KBM-7 (cell line): ENCODE results near the gene DOK1.
A peak's percentile ranks its signal among the peaks of the same experiment; 100 is the strongest.

Source experiments
- DNase-seq: peaks from one replicate; pipeline ENCODE4 v3.0.0-alpha.2; 2015
- in situ Hi-C: fragments of 300-500 bp; cut with MboI; formaldehyde crosslinking; loops from 2 replicates; pipeline ENCODE4 v1.14.3; 2020; ENCODE audit warnings: low sequenced_read_pairs, low pct_unique_long_range_greater_than_20kb, mixed read lengths

The DOK1 gene

GRCh38 chr2:74542978-74543377, 11.5 kb upstream of the DOK1 start:
- DNase-seq, result no peak
- in situ Hi-C loops, result no loop called here

DNA sequence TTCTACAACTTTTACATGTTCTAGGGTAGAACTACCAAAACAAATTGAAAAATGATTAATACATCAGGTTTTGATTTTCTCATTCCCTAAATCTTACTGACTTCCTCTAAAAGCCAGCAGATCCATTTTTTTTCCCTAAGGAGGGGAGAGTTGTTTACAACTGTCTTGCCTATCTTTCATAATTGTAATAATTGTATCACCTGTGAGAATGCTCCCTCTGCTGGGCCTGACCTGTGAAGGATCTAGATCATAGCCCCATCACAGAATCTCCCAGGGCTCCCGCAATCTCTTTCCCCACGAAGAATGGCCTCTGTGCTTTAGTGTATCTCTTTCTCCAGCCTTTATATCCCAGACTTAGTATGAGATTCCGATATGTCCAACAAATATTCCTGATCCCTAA, 9.9 kb upstream of the DOK1 start:
- in situ Hi-C loops, result no loop called here
- DNase-seq, result no peak

DNA sequence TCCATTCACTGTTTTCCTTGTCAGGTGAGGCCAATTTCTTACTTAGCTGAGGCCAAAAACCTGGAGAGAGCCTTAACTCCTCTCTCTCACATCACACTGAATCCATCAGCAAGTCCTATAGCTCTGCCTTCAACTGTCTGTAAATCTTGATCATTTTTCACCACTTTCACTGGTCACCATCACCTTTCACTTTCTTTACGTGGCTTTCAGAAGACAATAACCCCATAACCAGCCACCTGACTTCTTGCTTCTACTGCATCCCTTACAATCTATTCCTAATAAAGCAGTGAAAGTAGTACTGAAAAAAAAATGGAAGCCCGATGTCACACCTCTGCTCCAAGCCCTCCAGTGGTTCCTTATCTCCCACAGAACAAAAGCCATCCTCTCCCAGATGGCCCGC, 8.5 kb upstream of the DOK1 start:
- in situ Hi-C loops, result no loop called here
- DNase-seq, result no peak

GRCh38 chr2:74548285-74548899, 6.1 kb upstream of the DOK1 start:
- peak; percentile 36 for DNase-seq
- in situ Hi-C loops, result no loop called here

DNA sequence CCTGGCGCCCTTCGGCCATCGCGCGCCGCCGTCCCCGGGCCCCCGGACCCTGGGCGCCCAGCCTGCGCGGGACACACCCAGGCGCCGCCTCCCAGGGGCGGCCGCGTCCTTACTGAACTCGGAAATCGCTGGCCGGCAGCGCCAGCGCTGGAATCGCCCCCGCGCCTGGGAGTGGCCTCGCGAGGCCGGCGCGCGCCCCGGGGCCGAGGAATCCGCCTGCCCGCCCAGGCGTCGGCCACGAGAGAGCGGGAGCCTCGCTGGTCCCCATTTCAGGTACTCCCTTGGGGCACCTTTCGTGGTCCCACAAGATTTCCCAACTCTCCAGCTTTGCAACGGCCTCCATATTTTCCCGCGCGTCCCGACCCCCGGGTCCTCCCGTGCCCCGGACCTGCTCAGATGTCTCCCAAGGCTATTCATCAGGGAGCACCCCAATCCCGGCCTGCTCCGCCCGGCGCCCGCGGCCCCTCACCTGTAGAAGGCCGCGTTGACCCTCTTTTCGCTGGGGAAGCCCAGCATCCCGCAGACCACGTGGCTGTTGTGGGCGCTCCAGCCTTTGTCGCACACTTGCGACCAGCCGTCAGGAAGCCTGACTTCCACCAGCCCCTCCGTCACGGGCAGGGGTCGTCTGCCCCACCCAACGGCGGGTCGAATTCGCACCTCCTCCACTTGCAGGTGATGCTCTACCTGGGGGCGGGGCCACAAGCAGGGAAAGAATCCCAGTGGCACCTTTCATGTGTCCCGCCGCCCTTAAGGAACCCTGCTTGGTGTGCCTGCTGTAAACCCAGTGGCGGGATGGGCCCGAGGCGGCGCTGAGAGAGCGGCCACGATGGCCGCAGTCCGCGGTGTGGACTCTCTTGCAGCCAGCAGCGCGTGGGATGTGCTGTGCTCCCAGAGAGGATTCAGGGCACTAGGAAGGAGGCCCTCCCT, 5.4 kb upstream of the DOK1 start:
- in situ Hi-C loops, result no loop called here

GRCh38 chr2:74550231-74550630, 4.3 kb upstream of the DOK1 start:
- no peak for DNase-seq
- in situ Hi-C loops, result no loop called here

More for the DNA sequence above, 5.4 kb upstream of the DOK1 start:
- DNase-seq, result peak; percentile 49

- in situ Hi-C loops, result no loop called here
- DNase-seq, result no peak
Observed at GRCh38 chr2:74551530-74551929, 3.0 kb upstream of the DOK1 start.

GRCh38 chr2:74551942-74552913, 2.3 kb upstream of the DOK1 start:
- peak; percentile 66 for DNase-seq
- in situ Hi-C loops, result no loop called here

DNA sequence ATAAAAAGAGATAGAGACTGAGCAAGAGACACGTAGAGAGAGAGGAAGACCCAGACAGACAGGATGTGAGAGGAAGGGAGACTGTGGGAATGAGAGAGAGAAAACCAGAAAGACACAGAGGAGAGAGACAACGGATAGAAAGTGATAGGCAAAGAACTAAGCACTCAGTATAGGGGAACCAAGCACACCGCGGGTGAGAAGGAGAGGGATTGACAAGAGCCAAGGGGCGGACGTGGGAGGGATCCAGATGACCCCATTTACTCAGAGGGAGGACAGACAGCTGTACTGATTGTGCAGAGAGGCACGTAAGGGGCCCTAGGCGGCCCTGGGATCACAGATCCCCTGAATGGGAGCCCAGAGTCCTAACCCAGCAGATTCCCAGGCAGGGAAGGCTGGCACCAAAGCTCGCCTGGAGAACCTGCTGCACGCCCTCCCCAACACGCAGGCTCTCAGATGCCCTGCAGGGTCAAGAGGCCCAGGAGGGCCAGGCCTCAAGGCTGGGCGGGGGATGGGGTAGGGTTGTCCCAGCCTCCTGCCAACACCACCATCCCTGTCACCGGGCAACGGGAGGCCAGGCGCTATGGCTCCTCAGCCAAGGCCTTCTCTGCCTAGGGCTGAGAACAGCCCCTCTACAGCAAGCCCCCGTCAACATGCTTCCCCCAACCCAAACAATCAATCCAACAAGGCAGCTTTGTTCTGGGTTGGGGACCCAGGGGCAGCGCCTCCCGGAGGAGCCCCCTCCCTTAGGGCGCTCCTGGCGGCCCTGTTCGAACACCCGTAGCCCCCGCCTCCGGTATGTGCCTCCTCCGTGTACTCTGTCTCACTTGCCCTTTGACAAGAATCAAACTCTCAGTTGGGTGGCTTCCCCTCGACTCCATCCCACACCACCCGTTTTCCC, 1.4 kb upstream of the DOK1 start:
- DNase-seq, result peak; percentile 71
- in situ Hi-C loops, result no loop called here

- in situ Hi-C loops, result no loop called here
- DNase-seq, result no peak
Observed at GRCh38 chr2:74554820-74555531, 456 bp downstream of the DOK1 start.

DNA sequence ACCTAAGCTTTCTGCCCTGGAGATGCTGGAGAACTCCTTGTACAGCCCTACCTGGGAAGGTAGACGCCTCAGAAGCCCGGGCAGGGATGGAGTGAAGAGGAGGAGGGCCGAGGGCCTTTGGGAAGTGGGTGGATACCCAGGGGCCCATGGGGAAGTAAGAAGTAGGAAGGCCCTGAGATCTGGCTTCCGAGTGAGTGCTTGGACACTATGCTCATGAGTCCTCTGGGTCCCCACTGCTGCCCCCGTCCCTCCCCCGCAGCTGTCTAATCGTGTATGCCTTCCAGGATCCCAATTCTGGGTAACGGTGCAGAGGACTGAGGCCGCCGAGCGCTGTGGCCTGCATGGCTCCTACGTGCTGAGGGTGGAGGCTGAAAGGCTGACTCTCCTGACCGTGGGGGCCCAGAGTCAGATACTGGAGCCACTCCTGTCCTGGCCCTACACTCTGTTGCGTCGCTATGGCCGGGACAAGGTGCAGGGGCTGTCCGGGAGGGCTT, 1.1 kb downstream of the DOK1 start:
- in situ Hi-C loops, result no loop called here
- peak; percentile 54 for DNase-seq

DNA sequence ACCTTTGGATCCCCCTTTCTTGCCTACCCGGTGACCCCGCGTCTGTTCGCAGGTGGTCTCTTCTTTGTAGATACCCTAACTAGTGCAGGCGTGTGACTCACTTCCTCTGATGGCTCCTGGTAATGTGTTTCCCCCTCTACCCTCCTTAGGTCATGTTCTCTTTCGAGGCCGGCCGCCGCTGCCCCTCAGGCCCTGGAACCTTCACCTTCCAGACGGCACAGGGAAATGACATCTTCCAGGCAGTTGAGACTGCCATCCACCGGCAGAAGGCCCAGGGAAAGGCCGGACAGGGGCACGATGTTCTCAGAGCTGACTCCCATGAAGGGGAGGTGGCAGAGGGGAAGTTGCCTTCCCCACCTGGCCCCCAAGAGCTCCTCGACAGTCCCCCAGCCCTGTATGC, 1.6 kb downstream of the DOK1 start:
- in situ Hi-C loops, result no loop called here

GRCh38 chr2:74556831-74557370, 2.4 kb downstream of the DOK1 start:
- DNase-seq, result no peak
- in situ Hi-C loops, result no loop called here

More for the DNA sequence above, 1.6 kb downstream of the DOK1 start:
- DNase-seq, result no peak

GRCh38 chr2:74558284-74559230, 4.0 kb downstream of the DOK1 start:
- DNase-seq, result no peak
- in situ Hi-C loops, result no loop called here

- no peak for DNase-seq
- in situ Hi-C loops, result no loop called here
Observed at GRCh38 chr2:74559912-74560311, 5.4 kb downstream of the DOK1 start.

- in situ Hi-C loops, result no loop called here
- peak; percentile 33 for DNase-seq
Observed at GRCh38 chr2:74560591-74560990, 6.1 kb downstream of the DOK1 start.
